Measurements from ENCODE around the gene FSIP2.

Gene FSIP2, protein sequence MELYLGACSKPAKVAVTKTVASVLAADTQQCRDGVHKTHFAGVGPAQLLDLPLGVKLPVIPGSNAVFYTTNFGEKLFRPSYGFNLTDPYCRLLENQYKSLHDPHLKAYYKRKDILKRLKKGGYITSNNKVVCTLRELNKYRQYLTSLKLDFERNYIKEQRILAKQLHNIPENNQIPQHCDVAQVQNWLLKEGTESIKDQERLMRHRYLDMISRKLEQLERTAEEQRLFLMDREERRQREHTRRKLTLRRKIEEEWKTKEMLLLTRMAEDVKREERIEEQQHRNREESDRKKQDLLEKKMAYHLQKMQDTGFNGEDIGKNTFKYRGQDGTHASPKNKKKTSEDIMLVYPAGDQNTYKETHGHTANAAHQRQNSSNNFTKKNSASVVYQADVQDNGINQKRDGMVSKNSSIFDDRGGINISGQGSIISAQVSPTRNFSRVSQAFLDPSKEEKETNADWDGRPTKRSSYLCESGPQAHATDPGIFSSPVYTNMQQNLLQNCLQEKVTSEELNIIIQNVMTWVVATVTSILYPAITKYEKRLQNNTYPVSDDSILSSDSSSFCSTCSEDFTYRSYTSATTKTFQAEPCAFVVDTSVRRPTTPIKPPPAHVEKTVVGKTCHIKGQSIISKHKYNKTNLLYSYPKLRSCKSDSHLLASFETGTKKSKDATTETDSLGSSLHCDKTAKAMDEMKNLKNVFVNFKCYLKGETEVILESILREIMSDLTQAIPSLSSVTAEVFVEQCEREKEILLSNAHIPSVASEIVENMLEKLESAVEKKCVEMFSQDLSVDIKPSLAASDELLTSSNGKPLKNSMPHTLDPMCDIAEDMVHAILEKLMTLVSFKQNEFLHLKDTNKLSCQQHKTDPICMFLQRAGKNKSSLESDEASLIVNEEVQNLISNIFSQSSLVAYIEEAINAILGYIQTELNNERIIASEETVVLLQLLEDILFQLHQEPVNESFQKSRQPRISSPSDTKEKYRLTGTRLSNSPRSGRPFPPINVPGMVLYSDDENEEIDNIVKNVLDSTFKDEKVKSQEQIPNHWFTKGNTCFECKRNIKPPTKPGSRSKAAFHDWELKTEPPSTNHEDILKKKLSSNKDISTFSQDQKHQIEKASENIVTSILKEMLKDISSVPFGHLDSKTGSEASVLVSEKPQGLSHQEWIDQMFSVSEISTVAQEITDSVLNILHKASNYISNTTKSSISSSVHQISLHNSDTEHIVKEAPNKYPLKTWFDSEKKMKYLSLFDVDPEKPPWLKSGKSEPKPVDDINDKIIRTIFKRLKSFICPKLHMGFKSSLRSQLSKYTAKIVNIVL (N-terminal part only)

DNA sequence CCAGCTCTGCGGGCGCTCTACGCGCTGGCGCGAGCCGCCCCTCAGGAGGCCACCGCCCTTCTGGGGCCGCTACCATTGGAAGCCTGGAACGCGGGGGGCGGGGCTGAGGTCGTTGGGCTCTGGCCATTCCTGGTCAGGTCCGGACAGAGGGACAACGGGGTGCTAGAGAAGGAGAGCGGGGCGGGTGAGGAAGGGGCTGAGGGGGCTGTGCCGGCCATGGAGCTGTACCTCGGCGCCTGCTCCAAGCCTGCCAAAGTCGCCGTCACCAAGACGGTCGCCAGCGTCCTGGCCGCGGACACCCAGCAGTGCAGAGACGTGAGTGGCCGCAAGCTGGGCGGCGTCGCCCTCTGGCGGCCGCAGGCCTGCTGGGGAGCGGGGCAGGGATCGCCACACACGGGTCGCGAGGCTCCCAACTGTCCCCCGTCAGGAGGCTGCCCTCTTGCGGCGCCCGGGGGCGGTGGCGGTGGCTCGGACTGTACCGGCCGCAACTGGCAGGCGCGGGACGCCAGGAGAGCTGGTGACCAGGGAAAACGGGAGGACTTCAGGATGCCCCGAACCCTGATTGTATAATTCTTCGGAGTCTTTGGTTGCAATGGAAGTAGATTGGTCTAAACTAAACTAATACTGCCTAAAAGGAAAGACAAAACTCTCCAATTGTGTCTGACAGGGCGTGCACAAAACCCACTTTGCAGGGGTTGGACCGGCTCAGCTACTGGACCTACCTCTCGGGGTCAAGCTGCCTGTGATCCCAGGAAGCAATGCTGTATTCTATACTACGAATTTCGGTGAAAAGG, at the start of gene FSIP2:
Gene FSIP2, plus strand, starts transcription at position 126 of the 794 bp plus-strand sequence. Its CDS starts 91 bp downstream, at position 217.
- DNase-seq, result no peak

DNA sequence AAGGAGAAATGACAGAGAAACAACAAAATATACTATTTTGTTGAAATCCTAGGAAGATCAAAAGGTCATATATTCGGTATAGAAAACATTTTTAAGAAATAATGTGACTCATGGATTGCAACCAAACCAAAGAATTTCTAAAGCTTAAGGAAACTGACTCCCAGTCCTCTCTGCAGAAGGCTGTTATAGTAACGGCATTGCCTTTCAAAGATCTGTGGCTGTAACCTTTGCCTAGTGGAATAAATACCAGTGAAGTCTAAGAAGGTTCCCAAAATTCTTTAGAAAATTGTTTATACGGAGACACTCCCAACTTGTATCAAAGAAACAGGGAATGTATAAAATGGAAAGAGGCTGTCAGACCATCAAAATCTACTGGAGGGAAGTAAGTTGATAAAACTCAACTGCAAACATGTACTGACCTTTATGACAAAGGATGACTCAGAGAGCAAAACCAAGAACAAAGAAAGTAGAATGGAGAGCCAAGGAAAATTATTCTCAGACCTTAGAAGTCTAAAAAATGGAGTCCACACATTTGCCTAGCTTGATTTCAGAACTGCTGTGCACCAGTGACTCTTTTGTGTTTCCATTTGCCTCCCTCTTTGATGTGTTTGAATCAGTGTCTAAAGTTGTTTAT, 48.6 kb upstream of the FSIP2 start:
- no peak for DNase-seq

DNA sequence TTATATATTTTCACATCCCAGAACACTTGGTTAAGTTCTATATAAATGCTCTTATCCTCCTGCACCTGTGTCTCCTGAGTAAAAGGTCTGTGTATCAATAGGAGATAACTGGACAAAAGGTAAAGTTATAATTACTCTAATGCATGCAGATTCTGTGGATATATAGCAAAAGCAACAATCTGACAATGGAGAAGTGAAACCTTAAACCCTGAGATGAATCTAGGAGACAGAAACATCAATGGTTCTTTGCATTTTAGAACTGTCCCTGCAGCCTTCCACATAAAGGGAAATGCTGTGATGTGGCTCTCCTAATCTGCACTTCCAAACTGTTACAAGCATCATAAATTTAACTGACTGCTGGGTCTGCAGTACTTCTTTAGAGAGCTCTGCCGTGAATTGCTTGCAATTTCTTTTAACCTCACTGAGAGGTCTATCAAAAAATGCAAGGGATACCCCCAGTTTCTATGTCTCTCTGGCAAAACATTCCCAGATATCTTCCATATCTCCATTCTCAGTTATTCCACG, 42.8 kb upstream of the FSIP2 start:
- DNase-seq, result no peak

GRCh38 chr2:185700883-185701282, 37.7 kb upstream of the FSIP2 start:
- no peak for DNase-seq

DNA sequence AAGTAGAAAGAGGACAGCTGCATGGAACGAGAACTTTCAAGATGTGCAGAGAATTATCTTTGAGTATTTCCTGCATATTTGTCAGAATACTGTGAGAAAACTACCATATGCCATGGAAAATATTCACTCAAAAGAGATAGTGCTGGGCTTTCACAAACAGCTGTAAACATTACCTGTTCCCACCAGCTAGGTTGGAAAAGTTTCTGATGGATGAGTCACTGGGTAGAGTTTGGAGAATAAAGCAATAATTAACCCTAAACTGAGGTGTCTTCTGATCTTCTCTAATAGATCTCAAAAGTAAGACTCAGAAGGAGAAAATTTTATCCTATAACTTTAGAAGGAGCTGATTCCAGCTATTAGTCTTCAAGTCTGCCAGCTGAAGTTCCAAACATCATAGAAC, 3.9 kb upstream of the FSIP2 start:
- no peak for DNase-seq

DNA sequence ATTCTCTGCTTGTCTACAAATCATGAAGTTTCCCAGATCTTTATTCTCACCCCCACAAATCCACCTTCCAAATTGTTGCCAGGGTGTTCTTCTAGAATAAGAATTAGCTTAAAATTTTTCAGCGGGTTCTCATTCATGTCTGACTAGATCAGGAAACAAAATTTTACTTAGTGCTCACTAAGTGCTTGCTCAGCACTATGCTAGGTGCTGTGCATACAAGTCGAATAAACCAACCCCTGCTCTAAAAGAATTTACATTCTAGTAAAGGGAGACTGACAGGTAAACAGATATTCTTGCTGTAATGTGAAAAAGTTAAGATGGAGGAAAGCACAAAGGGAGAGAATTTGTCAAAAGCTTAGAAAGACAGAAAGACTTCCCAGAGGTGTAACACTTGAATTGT, 2.4 kb upstream of the FSIP2 start:
- no peak for DNase-seq

DNA sequence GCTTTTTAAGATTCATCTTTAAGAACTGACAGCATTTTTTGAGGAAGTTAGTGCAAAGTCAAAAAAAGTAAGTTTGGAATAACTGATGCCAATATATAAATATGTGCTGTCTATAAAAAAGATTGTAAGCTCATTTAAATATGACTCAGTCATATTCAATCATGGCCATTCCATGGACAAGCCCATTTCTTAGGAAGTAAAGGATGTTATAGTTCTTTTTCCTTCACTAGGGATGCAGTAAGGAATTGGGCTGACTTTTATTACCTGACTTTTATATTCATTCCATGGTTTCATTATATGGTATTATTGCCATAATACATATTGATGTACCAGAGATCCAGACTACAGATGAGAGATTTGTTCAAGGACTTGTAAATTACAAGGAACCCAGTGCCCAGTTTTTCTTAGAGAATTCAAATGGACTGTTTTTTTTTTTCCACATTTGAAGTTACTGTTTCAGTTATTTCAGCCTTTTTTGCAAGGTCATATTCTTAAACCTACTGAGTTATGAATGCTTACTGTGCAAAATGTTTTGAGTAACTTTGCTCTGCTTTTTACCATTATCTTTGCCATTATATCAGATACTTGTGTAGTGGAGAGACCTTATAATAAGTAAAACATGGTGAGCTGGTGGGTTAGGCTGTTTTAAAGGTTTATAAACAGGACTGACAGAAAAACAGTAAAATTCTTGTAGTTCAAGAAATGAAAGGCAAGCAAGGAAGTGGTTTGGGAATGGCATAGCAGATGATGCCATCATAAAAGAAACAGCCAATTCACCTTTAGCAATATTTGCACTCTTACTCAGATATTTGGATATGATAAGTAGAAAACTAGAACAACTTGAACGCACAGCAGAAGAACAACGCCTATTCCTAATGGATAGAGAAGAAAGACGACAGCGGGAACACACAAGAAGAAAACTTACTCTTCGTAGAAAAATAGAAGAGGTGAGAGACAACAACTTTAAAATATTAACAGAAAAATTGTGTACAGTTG, 7.6 kb downstream of the FSIP2 start:
- DNase-seq, result no peak

- DNase-seq, result no peak
These were observed 18.8 kb downstream of the FSIP2 start for GRCh38 chr2:185757356-185757755.

DNA sequence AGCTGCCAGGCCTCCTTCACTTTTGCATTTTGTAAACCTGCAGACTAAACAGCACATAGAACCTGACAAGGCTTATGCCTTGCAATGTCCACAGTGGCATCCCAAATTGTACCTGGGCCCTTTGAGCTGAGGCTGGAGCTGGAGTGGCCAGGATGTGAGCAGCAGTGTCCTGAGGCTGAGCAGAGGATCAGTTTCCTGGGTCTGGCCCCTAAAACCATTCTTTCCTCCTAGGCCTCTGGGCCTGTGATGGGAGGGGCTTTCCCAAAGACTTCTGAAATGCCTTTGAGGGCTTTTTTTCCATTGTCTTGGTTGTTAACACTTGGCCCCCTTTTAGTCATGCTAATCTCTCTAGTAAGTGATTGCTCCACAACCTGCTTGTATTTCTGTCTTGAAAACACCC, 32.8 kb downstream of the FSIP2 start:
- DNase-seq, result no peak

DNA sequence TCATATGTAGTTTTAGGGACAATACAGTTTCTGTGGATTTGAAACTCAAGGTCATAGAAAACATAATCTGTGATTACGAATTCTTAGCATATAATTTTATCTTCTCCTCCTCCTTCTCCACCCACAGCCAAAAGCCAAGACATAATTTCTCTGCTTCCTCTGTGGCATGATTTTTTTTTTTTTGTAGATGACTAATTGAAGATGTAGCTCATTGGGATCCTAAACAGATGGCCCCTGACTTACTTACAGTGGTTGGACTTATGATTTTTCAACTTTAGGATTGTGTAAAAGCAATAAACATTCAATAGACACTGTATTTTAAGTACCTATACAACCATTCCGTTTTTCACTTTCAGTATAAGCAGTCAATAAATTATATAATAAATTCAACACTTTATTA, 42.3 kb downstream of the FSIP2 start:
- peak; percentile 3 for DNase-seq

GRCh38 chr2:185782223-185782769, 43.7 kb downstream of the FSIP2 start:
- DNase-seq, result no peak

- peak; percentile 0 for DNase-seq
These were observed 46.6 kb downstream of the FSIP2 start for GRCh38 chr2:185785156-185785555.

DNA sequence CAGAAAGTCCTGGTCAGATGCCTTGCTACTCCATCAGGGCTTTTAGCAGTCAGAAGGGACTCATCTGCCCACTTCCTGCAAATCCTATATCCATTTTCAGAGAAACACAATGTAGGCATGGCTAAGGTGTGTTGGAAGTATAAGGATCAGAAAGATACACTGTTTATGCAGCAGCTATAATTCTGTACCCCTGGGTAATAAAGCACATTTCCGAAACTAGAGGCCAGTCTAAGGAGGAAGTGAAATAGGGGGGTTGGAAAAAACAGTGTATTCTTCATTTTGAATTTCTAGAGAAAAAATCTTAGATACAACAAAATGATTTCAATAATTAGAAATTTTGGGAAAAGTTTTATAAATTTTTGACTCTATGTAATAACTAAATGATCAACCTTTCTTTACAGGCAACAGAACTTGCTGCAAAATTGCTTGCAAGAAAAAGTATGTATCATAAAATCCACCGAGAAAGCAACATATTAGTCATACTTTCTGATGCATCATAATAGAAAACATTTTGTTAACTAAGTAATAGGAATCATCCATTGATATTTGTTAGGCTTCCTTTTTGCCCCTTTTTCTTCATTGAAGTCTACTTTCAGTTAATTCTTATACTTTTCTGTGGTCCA, 47.4 kb downstream of the FSIP2 start:
- no peak for DNase-seq

- no peak for DNase-seq
These were observed 48.9 kb downstream of the FSIP2 start for GRCh38 chr2:185787227-185788145.

GRCh38 chr2:185790361-185790760, 51.8 kb downstream of the FSIP2 start:
- DNase-seq, result no peak

GRCh38 chr2:185793532-185794345, 55.1 kb downstream of the FSIP2 start:
- DNase-seq, result peak; percentile 1

- DNase-seq, result no peak
These were observed 58.2 kb downstream of the FSIP2 start for GRCh38 chr2:185796758-185797157.
